Natural killer cell treated with Interleukin-12 subunit alpha and Interleukin-12 subunit beta and Interleukin-15 and Interleukin-18, amount 100 ng/mL, for 72 hours (primary cell): ENCODE data around the gene SLC9A1. TPM values are rescaled to one million over a fixed set of nuclear protein-coding genes. Genes with fewer than 3 reads are reported as not detected.

ENCODE experiments used
- ATAC-seq, 2 donors: fragments of 150-1000 bp; cut with Tn5 transposase in 1 of 2; sonication (Bioruptor Pico), chemical (Tn5 transposase) in 1 of 2; 2 replicates each; pipeline ENCODE4 v1.10.0; 2021
- DNase-seq: peaks from one replicate; pipeline ENCODE4 v3.0.0; 2022; ENCODE audit warnings: low spot score
- H3K27ac Mint-ChIP-seq, 2 donors: 1 replicate in 1 of 2; 2 replicates in 1 of 2; pipeline ENCODE4 v1.8.0; 2022; ENCODE audit warnings: mixed read lengths in 2 of 2, mild to moderate bottlenecking in 1 of 2, moderate library complexity in 1 of 2
- H3K27me3 Mint-ChIP-seq, 2 donors: 1 replicate in 1 of 2; 2 replicates in 1 of 2; pipeline ENCODE4 v1.8.0; 2022; ENCODE audit warnings: mixed read lengths in 2 of 2
- H3K36me3 Mint-ChIP-seq: one replicate; pipeline ENCODE4 v1.8.0; 2022; ENCODE audit warnings: mixed read lengths
- H3K4me1 Mint-ChIP-seq, 2 donors: 1 replicate in 1 of 2; 2 replicates in 1 of 2; pipeline ENCODE4 v1.8.0; 2022; ENCODE audit warnings: low read depth in 2 of 2, mixed read lengths in 2 of 2, mild to moderate bottlenecking in 1 of 2
- H3K4me3 Mint-ChIP-seq: one replicate; pipeline ENCODE4 v1.8.0; 2022; ENCODE audit warnings: mixed read lengths
- H3K9me3 Mint-ChIP-seq: 2 replicates; pipeline ENCODE4 v1.8.0; 2022; ENCODE audit warnings: mixed read lengths
- total RNA-seq, 2 donors: library from RNA; stranded (reverse); gene quantifications; one replicate each; pipeline ENCODE4 v1.2.3, GENCODE V29; 2022

The SLC9A1 gene
- total RNA-seq, 2 donors from 2014 or later: 25.3 to 31.4 TPM

GRCh38 chr1:27077968-27078367 is 77.0 kb downstream of the SLC9A1 start:
- Mint-ChIP-seq H3K9me3 (no peaks in the 10 kb centered on the region), H3K27me3 (peaks cover 4 to 14% of the 10 kb centered on the region in 2 donors), H3K27ac (no peak overlapping the region), H3K4me3 (no peak overlapping the region), H3K36me3 (no peaks in the 10 kb centered on the region), H3K4me1 (no peaks in the 10 kb centered on the region)
- ATAC-seq: no peak
- DNase-seq: no peak

DNA sequence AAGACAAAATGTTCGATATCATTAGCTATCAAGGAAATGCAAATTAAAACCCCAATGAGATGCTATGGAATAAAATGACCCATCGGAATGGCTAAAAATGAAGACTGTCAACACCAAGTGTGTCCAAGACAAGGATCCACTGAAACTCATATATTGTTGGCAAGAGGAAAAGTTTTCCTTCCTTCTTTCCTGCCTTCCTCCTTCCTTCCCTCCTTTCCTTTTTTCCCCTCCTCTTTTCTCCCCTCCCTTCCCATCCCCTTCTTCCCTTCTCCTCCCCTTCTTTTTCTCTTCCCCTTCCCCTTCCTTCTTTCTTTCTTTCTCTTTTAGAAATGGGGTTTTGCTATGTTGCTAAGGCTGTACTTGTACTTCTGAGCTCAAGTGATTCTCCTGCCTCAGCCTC is 78.1 kb downstream of the SLC9A1 start:
- Mint-ChIP-seq H3K9me3 (no peaks in the 10 kb centered on the region), H3K36me3 (no peaks in the 10 kb centered on the region), H3K27ac (no peak overlapping the region), H3K4me3 (no peak overlapping the region), H3K4me1 (no peaks in the 10 kb centered on the region), H3K27me3 (peaks cover 4 to 14% of the 10 kb centered on the region in 2 donors)
- ATAC-seq: no peak
- no peak for DNase-seq

DNA sequence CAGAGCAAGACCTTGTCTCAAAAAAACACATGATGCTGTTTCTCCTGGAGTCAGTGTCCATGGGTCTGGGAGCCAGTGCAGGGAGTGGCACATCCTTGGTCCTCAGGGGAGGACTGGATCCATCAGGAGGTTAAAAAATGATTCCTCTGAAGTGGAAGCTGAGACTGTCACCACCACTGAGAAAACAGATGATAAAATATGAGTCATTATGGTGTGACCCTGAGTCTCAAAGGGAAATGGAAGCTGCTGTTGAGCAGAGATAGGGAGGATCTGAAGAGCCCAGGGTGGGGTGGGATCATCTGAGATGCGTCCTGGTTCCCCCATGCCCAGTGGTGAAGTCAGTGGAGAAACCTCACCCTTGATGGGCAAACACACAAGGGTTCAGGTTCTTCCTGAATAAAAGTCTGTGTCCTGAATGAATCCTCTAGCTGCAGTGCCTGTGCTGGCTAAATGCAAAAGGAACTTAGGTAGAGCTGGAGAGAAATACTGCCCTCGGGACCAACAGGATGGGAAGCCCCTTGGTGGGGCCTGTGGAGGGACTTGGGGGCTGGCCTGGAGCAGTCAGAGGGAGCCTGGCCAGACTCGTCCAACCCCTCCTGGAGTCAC is 80.6 kb downstream of the SLC9A1 start:
- H3K4me1 Mint-ChIP-seq: no peaks in the 10 kb centered on the region
- no peaks in the 10 kb centered on the region for H3K9me3 Mint-ChIP-seq
- no peak overlapping the region for H3K27ac Mint-ChIP-seq
- DNase-seq (no peak), ATAC-seq (peak; percentile 36 to 40)
- peaks cover 4 to 14% of the 10 kb centered on the region in 2 donors for H3K27me3 Mint-ChIP-seq
- H3K36me3 Mint-ChIP-seq: no peaks in the 10 kb centered on the region
- no peak overlapping the region for H3K4me3 Mint-ChIP-seq

GRCh38 chr1:27071049-27071416 is 83.9 kb downstream of the SLC9A1 start:
- Mint-ChIP-seq H3K9me3 (no peaks in the 10 kb centered on the region), H3K4me1 (no peaks in the 10 kb centered on the region), H3K27me3 (peaks cover 0 to 5% of the 10 kb centered on the region in 2 donors), H3K27ac (no peak overlapping the region), H3K4me3 (no peak overlapping the region), H3K36me3 (no peaks in the 10 kb centered on the region)
- DNase-seq (no peak), ATAC-seq (no peak)

GRCh38 chr1:27070390-27071048 is 84.4 kb downstream of the SLC9A1 start:
- Mint-ChIP-seq H3K4me1 (no peaks in the 10 kb centered on the region), H3K27me3 (peaks cover 0 to 5% of the 10 kb centered on the region in 2 donors), H3K9me3 (no peaks in the 10 kb centered on the region), H3K36me3 (no peaks in the 10 kb centered on the region), H3K4me3 (no peak overlapping the region), H3K27ac (no peak overlapping the region)
- no peak for DNase-seq
- ATAC-seq: peak in 1 of 2 donors; percentile 24

GRCh38 chr1:27068922-27069321 is 86.0 kb downstream of the SLC9A1 start:
- ATAC-seq (no peak), DNase-seq (no peak)
- no peaks in the 10 kb centered on the region for H3K9me3 Mint-ChIP-seq
- no peak overlapping the region for H3K27ac Mint-ChIP-seq
- H3K27me3 Mint-ChIP-seq: peaks cover 0 to 5% of the 10 kb centered on the region in 2 donors
- no peaks in the 10 kb centered on the region for H3K36me3 Mint-ChIP-seq
- H3K4me1 Mint-ChIP-seq: no peaks in the 10 kb centered on the region
- H3K4me3 Mint-ChIP-seq: no peak overlapping the region

DNA sequence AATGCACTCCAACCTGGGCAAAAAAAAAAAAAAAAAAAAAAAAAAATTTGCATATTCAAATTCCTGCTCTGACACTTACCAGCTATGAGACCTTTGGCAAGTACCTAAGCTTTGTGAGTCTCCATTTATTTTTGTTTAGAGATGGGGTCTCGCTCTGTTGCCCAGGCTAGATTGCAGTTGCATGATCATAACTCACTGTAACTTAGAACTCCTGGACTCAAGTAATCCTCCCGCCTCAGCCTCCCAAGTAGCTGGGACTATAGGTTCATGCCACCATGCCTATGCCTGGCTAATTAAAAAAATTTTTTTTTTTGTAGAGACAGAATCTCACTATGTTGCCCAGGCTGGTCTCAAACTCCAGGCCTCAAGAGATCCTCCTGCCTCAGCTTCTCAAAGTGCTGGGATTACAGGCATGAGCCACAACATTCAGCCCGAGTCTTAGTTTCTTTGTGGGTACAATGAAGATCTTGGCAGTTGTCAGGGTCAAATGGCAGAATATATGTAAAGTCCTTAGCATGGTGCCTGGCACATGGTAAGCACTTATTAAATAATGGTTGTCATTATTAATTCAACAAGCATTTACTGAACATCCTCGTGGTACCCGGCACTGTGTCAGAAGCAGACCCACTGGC is 88.8 kb downstream of the SLC9A1 start:
- no peak for DNase-seq
- ATAC-seq: no peak
- no peaks in the 10 kb centered on the region for H3K36me3 Mint-ChIP-seq
- H3K27ac Mint-ChIP-seq: no peak overlapping the region
- H3K9me3 Mint-ChIP-seq: no peaks in the 10 kb centered on the region
- no peak overlapping the region for H3K4me3 Mint-ChIP-seq
- peaks cover 0 to 5% of the 10 kb centered on the region in 2 donors for H3K27me3 Mint-ChIP-seq
- no peaks in the 10 kb centered on the region for H3K4me1 Mint-ChIP-seq

- no peaks in the 10 kb centered on the region for H3K36me3 Mint-ChIP-seq
- H3K9me3 Mint-ChIP-seq: no peaks in the 10 kb centered on the region
- H3K27ac Mint-ChIP-seq: no peak overlapping the region
- DNase-seq (no peak), ATAC-seq (no peak)
- no peaks in the 10 kb centered on the region for H3K4me1 Mint-ChIP-seq
- peaks cover 0 to 3% of the 10 kb centered on the region in 2 donors for H3K27me3 Mint-ChIP-seq
- H3K4me3 Mint-ChIP-seq: no peak overlapping the region
These were observed 94.0 kb downstream of the SLC9A1 start for GRCh38 chr1:27060891-27061290.

DNA sequence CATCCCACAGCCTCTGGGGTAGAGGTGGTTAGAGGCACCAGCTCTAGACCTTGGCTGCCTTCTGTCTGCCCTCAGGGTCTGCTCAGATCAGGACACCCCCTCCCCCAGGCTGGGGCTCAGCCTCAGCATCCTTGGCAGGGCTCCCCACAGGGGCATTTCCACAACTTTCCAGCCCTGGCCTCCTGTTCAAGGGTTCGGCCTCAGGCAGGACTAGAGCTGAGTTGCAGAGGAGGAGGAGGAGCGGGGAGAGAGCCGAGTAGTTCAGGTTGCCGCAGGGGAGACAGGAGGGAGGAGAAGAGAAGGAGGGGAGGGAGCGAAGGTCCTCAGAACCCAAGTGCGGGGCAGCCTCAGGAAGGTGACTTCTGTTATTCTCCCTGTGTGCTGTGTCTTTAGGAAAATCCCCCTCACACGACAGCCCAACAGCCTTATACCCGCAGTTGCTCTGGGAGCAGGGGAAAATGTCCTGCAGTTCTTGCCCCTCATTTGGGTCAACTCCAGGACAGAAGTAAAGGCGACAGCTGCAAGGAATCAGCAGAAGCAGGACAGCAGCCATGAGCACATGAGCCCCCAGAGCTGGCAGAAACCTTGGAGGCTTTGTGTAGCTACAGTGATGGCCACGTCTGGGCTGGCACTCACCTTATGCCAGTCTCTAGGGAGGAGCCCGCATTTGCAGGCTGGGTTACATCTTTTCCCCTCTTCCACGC is 95.8 kb downstream of the SLC9A1 start:
- ATAC-seq (peak; percentile 20 to 34), DNase-seq (no peak)
- no peak overlapping the region for H3K4me3 Mint-ChIP-seq
- peaks cover 0 to 3% of the 10 kb centered on the region in 2 donors for H3K27me3 Mint-ChIP-seq
- H3K27ac Mint-ChIP-seq: no peak overlapping the region
- no peaks in the 10 kb centered on the region for H3K9me3 Mint-ChIP-seq
- H3K4me1 Mint-ChIP-seq: no peaks in the 10 kb centered on the region
- no peaks in the 10 kb centered on the region for H3K36me3 Mint-ChIP-seq

DNA sequence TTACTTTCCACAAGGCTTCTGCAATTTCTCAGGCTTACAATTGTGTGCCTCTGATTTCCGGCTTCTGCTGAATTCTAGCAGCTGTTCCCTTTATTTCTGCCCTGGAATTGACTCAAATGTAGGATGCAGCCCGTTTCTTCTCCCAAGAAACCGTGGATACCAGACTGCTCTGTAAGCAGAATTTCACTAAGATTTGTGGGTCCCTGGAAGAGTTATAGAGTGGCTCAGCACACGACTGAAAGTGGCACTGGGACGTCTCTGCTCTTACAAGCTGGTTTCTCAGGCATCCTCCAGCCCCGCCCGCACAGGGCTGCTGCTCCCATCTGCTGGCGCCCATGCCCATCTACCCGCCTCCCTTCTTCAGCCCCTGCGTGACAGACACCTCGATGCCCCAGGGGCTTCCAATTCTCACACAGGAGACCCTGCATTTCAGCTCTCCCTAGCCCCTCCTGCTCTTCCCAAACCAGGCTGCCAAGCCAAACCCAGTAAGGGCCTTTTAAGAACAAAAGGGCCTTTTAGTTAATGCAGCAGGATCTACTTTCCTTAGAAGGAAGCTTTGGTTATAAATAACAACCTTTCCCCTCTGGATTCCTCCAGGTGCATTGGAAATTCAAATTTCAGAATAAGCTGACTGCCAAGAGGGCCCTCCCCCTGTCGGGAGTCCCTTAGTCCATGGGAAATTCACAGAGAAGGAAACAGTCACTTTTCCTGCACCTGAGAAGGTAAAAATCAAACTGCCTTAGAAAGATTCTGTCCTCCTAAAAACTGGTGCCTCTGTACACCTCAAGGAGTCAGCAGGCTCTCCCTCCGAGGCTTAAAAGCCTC is 96.9 kb downstream of the SLC9A1 start:
- Mint-ChIP-seq H3K4me1 (no peaks in the 10 kb centered on the region), H3K36me3 (no peaks in the 10 kb centered on the region), H3K27me3 (peaks cover 0 to 3% of the 10 kb centered on the region in 2 donors), H3K9me3 (no peaks in the 10 kb centered on the region), H3K4me3 (no peak overlapping the region), H3K27ac (no peak overlapping the region)
- no peak for DNase-seq
- peak in 1 of 2 donors; percentile 45 for ATAC-seq

DNA sequence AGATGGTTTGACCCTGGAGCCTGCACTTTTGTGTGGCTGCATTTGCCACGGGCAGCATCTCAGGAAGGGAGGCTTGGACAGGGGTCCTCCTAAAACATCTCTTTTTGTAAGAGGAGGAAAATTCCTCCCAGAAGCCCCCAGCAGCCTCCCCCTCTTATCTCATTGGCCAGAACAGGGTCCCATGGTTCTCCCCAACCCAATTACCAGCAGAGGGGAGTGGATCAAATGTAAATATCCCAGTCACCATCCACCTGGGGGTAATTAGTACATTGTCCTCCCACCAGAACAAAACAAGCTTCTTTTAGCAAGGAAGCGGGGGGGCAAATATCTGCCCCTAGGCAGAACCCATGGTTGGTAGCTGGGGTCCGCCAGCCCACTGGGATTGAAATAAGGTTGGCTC is 97.5 kb downstream of the SLC9A1 start:
- Mint-ChIP-seq H3K36me3 (no peaks in the 10 kb centered on the region), H3K9me3 (no peaks in the 10 kb centered on the region), H3K4me3 (no peak overlapping the region), H3K27ac (no peak overlapping the region), H3K4me1 (no peaks in the 10 kb centered on the region), H3K27me3 (peaks cover 0 to 3% of the 10 kb centered on the region in 2 donors)
- DNase-seq (no peak), ATAC-seq (no peak)

GRCh38 chr1:27053977-27054753 is 100.8 kb downstream of the SLC9A1 start:
- Mint-ChIP-seq H3K27ac (no peak overlapping the region), H3K27me3 (no peaks in the 10 kb centered on the region), H3K9me3 (no peaks in the 10 kb centered on the region), H3K4me1 (no peaks in the 10 kb centered on the region), H3K36me3 (no peaks in the 10 kb centered on the region), H3K4me3 (no peak overlapping the region)
- DNase-seq (no peak), ATAC-seq (peak in 1 of 2 donors; percentile 22)

DNA sequence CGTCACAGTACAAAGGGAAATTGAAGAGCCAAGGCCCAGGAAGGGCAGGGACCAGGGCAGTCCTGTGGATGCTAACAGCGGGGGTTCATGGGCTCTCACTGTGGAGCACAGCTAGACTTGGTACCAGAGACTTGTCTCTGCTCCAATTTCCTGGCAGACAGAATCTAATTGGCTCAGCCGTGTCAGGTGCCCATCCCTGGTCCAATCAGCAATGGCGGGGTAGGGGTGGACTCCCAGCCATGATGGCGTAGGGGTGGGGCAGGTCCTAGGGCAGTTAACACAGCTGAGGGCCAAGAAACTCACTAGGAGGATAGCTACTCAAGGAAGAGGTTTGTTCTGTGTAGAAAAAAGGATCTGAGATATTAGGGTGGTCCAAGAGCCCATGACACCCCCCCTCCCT is 102.4 kb downstream of the SLC9A1 start:
- no peaks in the 10 kb centered on the region for H3K9me3 Mint-ChIP-seq
- H3K27ac Mint-ChIP-seq: no peak overlapping the region
- H3K4me1 Mint-ChIP-seq: no peaks in the 10 kb centered on the region
- DNase-seq: no peak
- H3K27me3 Mint-ChIP-seq: no peaks in the 10 kb centered on the region
- ATAC-seq: no peak
- H3K36me3 Mint-ChIP-seq: no peaks in the 10 kb centered on the region
- H3K4me3 Mint-ChIP-seq: no peak overlapping the region
